Colonic mucosa (tissue), 4 donors: ENCODE data around the gene SLC7A4. TPM values are rescaled to one million over a fixed set of nuclear protein-coding genes. Genes with fewer than 3 reads are reported as not detected.
"Not testable (repeated sequence)": the region's sequence is repeated elsewhere in the genome, so short reads cannot be mapped to it uniquely, and the experiment has no call there.

Source experiments
- DNase-seq: peaks from one replicate; pipeline ENCODE4 v3.0.0-alpha.2; 2020
- H3K27ac ChIP-seq: fragments of 200-600 bp; one replicate; pipeline ENCODE4 v1.8.0; 2021
- H3K27me3 ChIP-seq: fragments of 200-600 bp; one replicate; pipeline ENCODE4 v1.8.0; 2021
- H3K36me3 ChIP-seq: fragments of 200-600 bp; one replicate; pipeline ENCODE4 v1.8.0; 2021
- H3K4me1 ChIP-seq: fragments of 200-600 bp; one replicate; pipeline ENCODE4 v1.8.0; 2021; ENCODE audit warnings: mild to moderate bottlenecking
- H3K4me3 ChIP-seq: fragments of 200-600 bp; one replicate; pipeline ENCODE4 v1.8.0; 2021
- H3K9ac ChIP-seq, 2 donors: one replicate each; pipeline ENCODE4 v1.7.0; 2013; ENCODE audit warnings: control low read depth in 2 of 2, low read depth in 2 of 2, low read length in 2 of 2
- H3K9me3 ChIP-seq: fragments of 200-600 bp; one replicate; pipeline ENCODE4 v1.8.0; 2021
- CTCF ChIP-seq: fragments of 200-600 bp; IDR thresholded peaks from one replicate; pipeline ENCODE4 v1.8.0; 2022; ENCODE audit warnings: antibody characterized with exemption, mild to moderate bottlenecking
- intact Hi-C: fragments of 100-400 bp; cut with DNase I; formaldehyde crosslinking; loops from one replicate; pipeline ENCODE4 v1.14.1; 2022
- total RNA-seq, 2 donors: library from RNA; stranded (reverse); fragmentation: NEBNext Ultra II Directional in 1 of 2; extraction: Animal tissue kit (Norgen Biotek cat#: 25700) in 1 of 2; gene quantifications; one replicate each; pipeline ENCODE4 v1.2.1, GENCODE V29; 2021
- donor health status: healthy.
- donor health status: DM: no; HTN: no; CAD: no.
- donor health status: DM: no; HTN: no; CAD: no.

SLC7A4 gene
- total RNA-seq, 2 donors from 2014 or later = 3.3 to 3.9 TPM

- no peaks in the 10 kb centered on the region for H3K36me3 ChIP-seq
- no peaks in the 10 kb centered on the region for H3K4me1 ChIP-seq
- no peak overlapping the region for H3K9ac ChIP-seq
- no peak overlapping the region for H3K27ac ChIP-seq
- no peaks in the 10 kb centered on the region for H3K9me3 ChIP-seq
- no peak overlapping the region for H3K4me3 ChIP-seq
- TF ChIP-seq CTCF = no peak
- no peaks in the 10 kb centered on the region for H3K27me3 ChIP-seq
- intact Hi-C loops = no loop called here
- no peak for DNase-seq
These were observed 22.6 kb upstream of the SLC7A4 start for GRCh38 chr22:21054714-21055563.

GRCh38 chr22:21054046-21054713 lies 21.8 kb upstream of the SLC7A4 start:
- H3K9ac ChIP-seq = no peak overlapping the region
- H3K9me3 ChIP-seq = no peaks in the 10 kb centered on the region
- no peaks in the 10 kb centered on the region for H3K36me3 ChIP-seq
- TF ChIP-seq CTCF = no peak
- H3K4me1 ChIP-seq = no peaks in the 10 kb centered on the region
- no peaks in the 10 kb centered on the region for H3K27me3 ChIP-seq
- no peak overlapping the region for H3K27ac ChIP-seq
- DNase-seq = no peak
- H3K4me3 ChIP-seq = no peak overlapping the region
- intact Hi-C loops = no loop called here

- DNase-seq = no peak
- Histone ChIP-seq H3K27ac (no peak overlapping the region), H3K4me3 (no peak overlapping the region), H3K27me3 (no peaks in the 10 kb centered on the region), H3K36me3 (no peaks in the 10 kb centered on the region), H3K9ac (no peak overlapping the region), H3K9me3 (no peaks in the 10 kb centered on the region), H3K4me1 (no peaks in the 10 kb centered on the region)
- intact Hi-C loops = no loop called here
- no peak for TF ChIP-seq CTCF
These were observed 20.5 kb upstream of the SLC7A4 start for GRCh38 chr22:21052715-21053459.

GRCh38 chr22:21051831-21052400 lies 19.6 kb upstream of the SLC7A4 start:
- no peaks in the 10 kb centered on the region for H3K9me3 ChIP-seq
- H3K36me3 ChIP-seq = no peaks in the 10 kb centered on the region
- intact Hi-C loops = no loop called here
- no peak overlapping the region for H3K9ac ChIP-seq
- H3K4me3 ChIP-seq = no peak overlapping the region
- no peak for DNase-seq
- no peaks in the 10 kb centered on the region for H3K27me3 ChIP-seq
- TF ChIP-seq CTCF = no peak
- no peak overlapping the region for H3K27ac ChIP-seq
- H3K4me1 ChIP-seq = no peaks in the 10 kb centered on the region

GRCh38 chr22:21051145-21051830 lies 18.9 kb upstream of the SLC7A4 start:
- H3K4me1 ChIP-seq = no peaks in the 10 kb centered on the region
- no peaks in the 10 kb centered on the region for H3K9me3 ChIP-seq
- no peaks in the 10 kb centered on the region for H3K27me3 ChIP-seq
- H3K27ac ChIP-seq = no peak overlapping the region
- no peak overlapping the region for H3K9ac ChIP-seq
- TF ChIP-seq CTCF = no peak
- DNase-seq = no peak
- H3K36me3 ChIP-seq = no peaks in the 10 kb centered on the region
- intact Hi-C loops = no loop called here
- no peak overlapping the region for H3K4me3 ChIP-seq

- intact Hi-C loops, H3K27ac ChIP-seq, H3K9me3 ChIP-seq, H3K9ac ChIP-seq, H3K27me3 ChIP-seq, H3K4me1 ChIP-seq, H3K4me3 ChIP-seq, H3K36me3 ChIP-seq, DNase-seq: not testable (repeated sequence)
These were observed 16.6 kb upstream of the SLC7A4 start for GRCh38 chr22:21048965-21049364.

- H3K4me1 ChIP-seq, H3K27ac ChIP-seq, DNase-seq, H3K4me3 ChIP-seq, H3K9me3 ChIP-seq, H3K36me3 ChIP-seq, intact Hi-C loops, H3K9ac ChIP-seq, H3K27me3 ChIP-seq: not testable (repeated sequence)
These were observed 16.1 kb upstream of the SLC7A4 start for GRCh38 chr22:21048448-21048847.
